Measurements from ENCODE around the gene TLDC2.
"Not testable (repeated sequence)": the region's sequence is repeated elsewhere in the genome, so short reads cannot be mapped to it uniquely, and the experiment has no call there.

DNA sequence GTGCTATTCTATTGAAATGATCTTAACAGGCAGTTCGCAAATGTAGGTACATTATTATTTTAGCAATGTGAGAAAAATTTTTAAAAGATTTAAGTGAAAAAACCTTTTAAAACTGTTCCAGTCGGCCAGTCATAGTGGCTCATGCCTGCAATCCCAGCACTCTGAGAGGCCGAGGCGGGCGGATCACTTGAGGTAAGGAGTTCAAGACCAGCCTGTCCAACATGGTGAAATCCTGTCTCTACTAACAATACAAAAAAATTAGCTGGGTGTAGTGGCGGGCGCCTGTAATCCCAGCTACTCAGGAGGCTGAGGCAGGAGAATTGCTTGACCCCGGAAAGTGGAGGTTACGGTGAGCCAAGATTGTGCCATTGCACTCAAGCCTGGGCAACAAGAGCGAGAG lies 29.6 kb downstream of the TLDC2 start:
- not testable (repeated sequence) for TF ChIP-seq CTCF (IDR thresholded peaks at IDR 0.05; ENCODE audit: poor library complexity); EZH2 (IDR thresholded peaks at IDR 0.05; ENCODE audit: borderline replicate concordance)

Measured in hepatocyte (in vitro differentiated cells).